ENCODE results near the gene ACACA.

ACACA gene

GRCh38 chr17:37218849-37219248 lies 187.8 kb downstream of the ACACA start:
- Histone ChIP-seq H3K9ac (ENCODE audit: low read depth, low read length) (no peak overlapping the region), H3K4me3 (ENCODE audit: low read length) (no peak overlapping the region), H3K9me3 (replicated peaks; ENCODE audit: low read length) (no peaks in the 10 kb centered on the region), H3K36me3 (ENCODE audit: insufficient read depth, low read length) (peaks cover 26% of the 10 kb centered on the region), H3K4me1 (ENCODE audit: control insufficient read depth, insufficient read depth, low read length) (no peaks in the 10 kb centered on the region), H3K4me2 (ENCODE audit: low read length) (no peak overlapping the region), H3K27me3 (ENCODE audit: control insufficient read depth, insufficient read depth, low read length) (no peaks in the 10 kb centered on the region)

DNA sequence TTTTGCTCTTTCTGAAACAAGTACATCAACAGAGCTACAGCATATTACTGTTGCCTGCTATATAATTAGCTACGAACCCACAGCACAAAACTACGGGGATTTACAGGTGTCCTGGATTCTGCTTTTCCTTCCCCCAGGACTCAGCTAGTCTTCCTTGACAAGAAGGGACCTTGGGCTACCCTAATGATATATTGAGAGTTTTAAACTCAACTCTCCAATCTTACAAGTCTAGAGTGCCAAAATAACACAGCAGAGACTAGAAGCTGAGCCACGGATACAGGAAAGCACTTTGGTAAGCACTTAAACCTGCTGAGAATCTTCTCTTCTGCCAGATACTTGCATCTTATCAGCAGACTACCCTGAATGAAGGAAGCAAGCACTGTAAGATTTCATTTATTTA lies 192.2 kb downstream of the ACACA start:
- Histone ChIP-seq H3K9ac (ENCODE audit: low read depth, low read length) (no peak overlapping the region), H3K36me3 (ENCODE audit: insufficient read depth, low read length) (peaks cover 22% of the 10 kb centered on the region), H3K4me3 (ENCODE audit: low read length) (no peak overlapping the region), H3K9me3 (replicated peaks; ENCODE audit: low read length) (no peaks in the 10 kb centered on the region), H3K27me3 (ENCODE audit: control insufficient read depth, insufficient read depth, low read length) (no peaks in the 10 kb centered on the region), H3K4me2 (ENCODE audit: low read length) (no peak overlapping the region), H3K4me1 (ENCODE audit: control insufficient read depth, insufficient read depth, low read length) (no peaks in the 10 kb centered on the region)

GRCh38 chr17:37213927-37214326 lies 192.7 kb downstream of the ACACA start:
- Histone ChIP-seq H3K4me1 (ENCODE audit: control insufficient read depth, insufficient read depth, low read length) (no peaks in the 10 kb centered on the region), H3K9ac (ENCODE audit: low read depth, low read length) (no peak overlapping the region), H3K9me3 (replicated peaks; ENCODE audit: low read length) (no peaks in the 10 kb centered on the region), H3K4me3 (ENCODE audit: low read length) (no peak overlapping the region), H3K4me2 (ENCODE audit: low read length) (no peak overlapping the region), H3K27me3 (ENCODE audit: control insufficient read depth, insufficient read depth, low read length) (no peaks in the 10 kb centered on the region), H3K36me3 (ENCODE audit: insufficient read depth, low read length) (peaks cover 21% of the 10 kb centered on the region)

- H3K9me3 ChIP-seq (replicated peaks; ENCODE audit: low read length) = no peaks in the 10 kb centered on the region
- peaks cover 22% of the 10 kb centered on the region for H3K36me3 ChIP-seq (ENCODE audit: insufficient read depth, low read length)
- H3K4me1 ChIP-seq (ENCODE audit: control insufficient read depth, insufficient read depth, low read length) = no peaks in the 10 kb centered on the region
- no peak overlapping the region for H3K4me3 ChIP-seq (ENCODE audit: low read length)
- no peaks in the 10 kb centered on the region for H3K27me3 ChIP-seq (ENCODE audit: control insufficient read depth, insufficient read depth, low read length)
- no peak overlapping the region for H3K4me2 ChIP-seq (ENCODE audit: low read length)
- H3K9ac ChIP-seq (ENCODE audit: low read depth, low read length) = no peak overlapping the region
These were observed 194.5 kb downstream of the ACACA start for GRCh38 chr17:37212179-37212578.

DNA sequence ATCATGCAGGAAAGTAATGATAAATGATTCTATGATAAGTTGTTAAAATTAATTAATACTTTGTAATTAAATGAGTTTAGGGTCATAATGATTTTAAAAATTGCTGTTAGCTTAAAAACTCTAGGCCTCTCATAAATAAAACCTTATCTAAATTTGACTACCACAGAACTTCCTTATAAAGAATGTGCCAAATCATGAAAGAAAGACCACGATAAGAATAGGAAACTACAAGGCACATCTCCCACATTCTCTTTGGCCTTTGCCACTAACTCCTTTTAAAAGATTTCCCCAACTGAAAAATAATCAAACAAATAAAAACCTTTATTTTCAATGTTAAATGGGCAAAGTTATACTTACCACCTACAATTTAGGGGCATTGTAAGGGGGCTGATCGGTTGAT lies 195.5 kb downstream of the ACACA start:
- no peak overlapping the region for H3K4me3 ChIP-seq (ENCODE audit: low read length)
- H3K36me3 ChIP-seq (ENCODE audit: insufficient read depth, low read length) = peaks cover 24% of the 10 kb centered on the region
- no peak overlapping the region for H3K9ac ChIP-seq (ENCODE audit: low read depth, low read length)
- H3K4me2 ChIP-seq (ENCODE audit: low read length) = no peak overlapping the region
- no peaks in the 10 kb centered on the region for H3K27me3 ChIP-seq (ENCODE audit: control insufficient read depth, insufficient read depth, low read length)
- no peaks in the 10 kb centered on the region for H3K9me3 ChIP-seq (replicated peaks; ENCODE audit: low read length)
- H3K4me1 ChIP-seq (ENCODE audit: control insufficient read depth, insufficient read depth, low read length) = no peaks in the 10 kb centered on the region

GRCh38 chr17:37207103-37207502 lies 199.5 kb downstream of the ACACA start:
- Histone ChIP-seq H3K9me3 (replicated peaks; ENCODE audit: low read length) (no peaks in the 10 kb centered on the region), H3K4me3 (ENCODE audit: low read length) (no peak overlapping the region), H3K4me2 (ENCODE audit: low read length) (no peak overlapping the region), H3K27me3 (ENCODE audit: control insufficient read depth, insufficient read depth, low read length) (no peaks in the 10 kb centered on the region), H3K36me3 (ENCODE audit: insufficient read depth, low read length) (peaks cover 35% of the 10 kb centered on the region), H3K4me1 (ENCODE audit: control insufficient read depth, insufficient read depth, low read length) (no peaks in the 10 kb centered on the region), H3K9ac (ENCODE audit: low read depth, low read length) (no peak overlapping the region)

- H3K4me3 ChIP-seq (ENCODE audit: low read length) = no peak overlapping the region
- peaks cover 38% of the 10 kb centered on the region for H3K36me3 ChIP-seq (ENCODE audit: insufficient read depth, low read length)
These were observed 200.3 kb downstream of the ACACA start for GRCh38 chr17:37206299-37206698.

GRCh38 chr17:37200497-37200896 lies 206.1 kb downstream of the ACACA start:
- Histone ChIP-seq H3K4me1 (ENCODE audit: control insufficient read depth, insufficient read depth, low read length) (no peaks in the 10 kb centered on the region), H3K9me3 (replicated peaks; ENCODE audit: low read length) (no peaks in the 10 kb centered on the region), H3K36me3 (ENCODE audit: insufficient read depth, low read length) (peaks cover 23% of the 10 kb centered on the region), H3K27me3 (ENCODE audit: control insufficient read depth, insufficient read depth, low read length) (no peaks in the 10 kb centered on the region), H3K9ac (ENCODE audit: low read depth, low read length) (no peak overlapping the region), H3K4me2 (ENCODE audit: low read length) (no peak overlapping the region), H3K4me3 (ENCODE audit: low read length) (no peak overlapping the region)

More at GRCh38 chr17:37206299-37206698, 200.3 kb downstream of the ACACA start:
- Histone ChIP-seq H3K27me3 (ENCODE audit: control insufficient read depth, insufficient read depth, low read length) (no peaks in the 10 kb centered on the region), H3K9me3 (replicated peaks; ENCODE audit: low read length) (no peaks in the 10 kb centered on the region), H3K4me1 (ENCODE audit: control insufficient read depth, insufficient read depth, low read length) (no peaks in the 10 kb centered on the region), H3K4me2 (ENCODE audit: low read length) (no peak overlapping the region), H3K9ac (ENCODE audit: low read depth, low read length) (no peak overlapping the region)

GRCh38 chr17:37197336-37197735 lies 209.3 kb downstream of the ACACA start:
- no peak overlapping the region for H3K4me3 ChIP-seq (ENCODE audit: low read length)
- H3K4me1 ChIP-seq (ENCODE audit: control insufficient read depth, insufficient read depth, low read length) = no peaks in the 10 kb centered on the region
- H3K27me3 ChIP-seq (ENCODE audit: control insufficient read depth, insufficient read depth, low read length) = no peaks in the 10 kb centered on the region
- no peak overlapping the region for H3K9ac ChIP-seq (ENCODE audit: low read depth, low read length)
- no peak overlapping the region for H3K4me2 ChIP-seq (ENCODE audit: low read length)
- no peaks in the 10 kb centered on the region for H3K9me3 ChIP-seq (replicated peaks; ENCODE audit: low read length)
- peaks cover 12% of the 10 kb centered on the region for H3K36me3 ChIP-seq (ENCODE audit: insufficient read depth, low read length)

- Histone ChIP-seq H3K9ac (ENCODE audit: low read depth, low read length) (no peak overlapping the region), H3K27me3 (ENCODE audit: control insufficient read depth, insufficient read depth, low read length) (no peaks in the 10 kb centered on the region), H3K4me3 (ENCODE audit: low read length) (no peak overlapping the region), H3K4me1 (ENCODE audit: control insufficient read depth, insufficient read depth, low read length) (peaks cover 9% of the 10 kb centered on the region), H3K36me3 (ENCODE audit: insufficient read depth, low read length) (peaks cover 19% of the 10 kb centered on the region), H3K4me2 (ENCODE audit: low read length) (no peak overlapping the region), H3K9me3 (replicated peaks; ENCODE audit: low read length) (no peaks in the 10 kb centered on the region)
These were observed 212.4 kb downstream of the ACACA start for GRCh38 chr17:37194208-37194607.

- no peaks in the 10 kb centered on the region for H3K27me3 ChIP-seq (ENCODE audit: control insufficient read depth, insufficient read depth, low read length)
- H3K4me1 ChIP-seq (ENCODE audit: control insufficient read depth, insufficient read depth, low read length) = peaks cover 9% of the 10 kb centered on the region
- peaks cover 31% of the 10 kb centered on the region for H3K36me3 ChIP-seq (ENCODE audit: insufficient read depth, low read length)
These were observed 215.4 kb downstream of the ACACA start for GRCh38 chr17:37191219-37191618.

DNA sequence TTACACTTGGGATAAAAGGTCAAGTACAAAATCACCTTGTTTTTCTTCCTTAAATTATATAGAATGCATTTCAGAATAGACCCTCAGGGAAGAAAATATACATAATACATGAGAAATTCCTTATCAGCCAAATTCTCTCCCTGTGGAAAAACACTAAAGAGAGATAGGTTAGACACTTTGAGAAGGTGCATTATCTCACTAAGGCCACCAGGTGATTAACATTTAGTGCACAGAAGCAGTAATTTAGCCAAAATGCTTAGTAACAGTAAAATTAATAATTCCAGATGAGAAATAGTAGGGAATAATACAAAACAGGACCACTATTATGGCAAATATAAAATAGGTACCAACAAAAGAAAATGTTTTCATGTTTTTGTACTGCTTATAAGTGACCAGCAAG lies 216.1 kb downstream of the ACACA start:
- Histone ChIP-seq H3K4me3 (ENCODE audit: low read length) (no peak overlapping the region), H3K4me2 (ENCODE audit: low read length) (no peak overlapping the region), H3K27me3 (ENCODE audit: control insufficient read depth, insufficient read depth, low read length) (no peaks in the 10 kb centered on the region), H3K36me3 (ENCODE audit: insufficient read depth, low read length) (peaks cover 28% of the 10 kb centered on the region), H3K9me3 (replicated peaks; ENCODE audit: low read length) (no peaks in the 10 kb centered on the region), H3K4me1 (ENCODE audit: control insufficient read depth, insufficient read depth, low read length) (peaks cover 9% of the 10 kb centered on the region), H3K9ac (ENCODE audit: low read depth, low read length) (no peak overlapping the region)

More at GRCh38 chr17:37191219-37191618, 215.4 kb downstream of the ACACA start:
- no peak overlapping the region for H3K4me3 ChIP-seq (ENCODE audit: low read length)
- H3K9me3 ChIP-seq (replicated peaks; ENCODE audit: low read length) = no peaks in the 10 kb centered on the region
- no peak overlapping the region for H3K4me2 ChIP-seq (ENCODE audit: low read length)
- no peak overlapping the region for H3K9ac ChIP-seq (ENCODE audit: low read depth, low read length)

Measured in skeletal muscle satellite cell (primary cell).